Erythroblast (primary cell): ENCODE results near the gene CDC25B.

Experiments used
- GATA1 ChIP-seq: IDR thresholded peaks from 2 replicates; pipeline ENCODE4 v1.6.1; 2011; ENCODE audit warnings: low read depth, mild to moderate bottlenecking, control low read depth, low read length, moderate library complexity
- POLR2A ChIP-seq: IDR thresholded peaks from 2 replicates; pipeline ENCODE4 v1.6.1; 2011; ENCODE audit warnings: mild to moderate bottlenecking, low read length

- TF ChIP-seq POLR2A (no peak), GATA1 (no peak)
Measured at GRCh38 chr20:3755814-3756480, 40.2 kb upstream of the CDC25B start.
